ENCODE measurements around the gene ZFP64.

- TF ChIP-seq, protein P1, sequence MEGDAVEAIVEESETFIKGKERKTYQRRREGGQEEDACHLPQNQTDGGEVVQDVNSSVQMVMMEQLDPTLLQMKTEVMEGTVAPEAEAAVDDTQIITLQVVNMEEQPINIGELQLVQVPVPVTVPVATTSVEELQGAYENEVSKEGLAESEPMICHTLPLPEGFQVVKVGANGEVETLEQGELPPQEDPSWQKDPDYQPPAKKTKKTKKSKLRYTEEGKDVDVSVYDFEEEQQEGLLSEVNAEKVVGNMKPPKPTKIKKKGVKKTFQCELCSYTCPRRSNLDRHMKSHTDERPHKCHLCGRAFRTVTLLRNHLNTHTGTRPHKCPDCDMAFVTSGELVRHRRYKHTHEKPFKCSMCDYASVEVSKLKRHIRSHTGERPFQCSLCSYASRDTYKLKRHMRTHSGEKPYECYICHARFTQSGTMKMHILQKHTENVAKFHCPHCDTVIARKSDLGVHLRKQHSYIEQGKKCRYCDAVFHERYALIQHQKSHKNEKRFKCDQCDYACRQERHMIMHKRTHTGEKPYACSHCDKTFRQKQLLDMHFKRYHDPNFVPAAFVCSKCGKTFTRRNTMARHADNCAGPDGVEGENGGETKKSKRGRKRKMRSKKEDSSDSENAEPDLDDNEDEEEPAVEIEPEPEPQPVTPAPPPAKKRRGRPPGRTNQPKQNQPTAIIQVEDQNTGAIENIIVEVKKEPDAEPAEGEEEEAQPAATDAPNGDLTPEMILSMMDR (IDR thresholded peaks at IDR 0.05) = no peak
- no peak for TF ChIP-seq EZH2 (IDR thresholded peaks at IDR 0.05)
Observed at GRCh38 chr20:52103335-52103912, 88.2 kb downstream of the ZFP64 start.

All from neural progenitor cell (in vitro differentiated cells).